GM10847 (cell line): ENCODE data around the gene CDH6.

Experiments used
- POLR2A ChIP-seq: IDR thresholded peaks from 2 replicates; pipeline ENCODE4 v1.6.1; 2011; ENCODE audit not compliant: insufficient read length; ENCODE audit errors: extremely low read depth

CDH6 gene

DNA sequence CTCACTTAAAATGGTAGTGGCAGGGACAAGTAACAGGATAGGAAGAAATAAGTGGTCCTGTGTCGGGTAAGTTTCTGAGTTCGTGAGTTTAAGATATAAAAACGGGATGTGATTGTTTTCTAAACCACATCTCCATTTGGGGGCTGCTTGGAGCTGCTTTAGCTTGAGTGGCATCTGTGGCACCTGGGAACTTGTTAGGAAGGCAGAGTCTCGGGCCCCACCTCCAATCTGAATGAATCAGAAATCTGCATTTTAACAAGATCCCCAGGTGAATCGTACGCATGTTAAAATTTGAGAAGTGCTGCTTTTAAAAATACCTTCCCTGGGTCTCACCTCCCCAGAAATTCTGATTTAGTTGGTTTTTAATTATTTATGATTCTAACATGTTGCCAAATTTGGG is 78.1 kb downstream of the CDH6 start:
- no peak for TF ChIP-seq POLR2A

DNA sequence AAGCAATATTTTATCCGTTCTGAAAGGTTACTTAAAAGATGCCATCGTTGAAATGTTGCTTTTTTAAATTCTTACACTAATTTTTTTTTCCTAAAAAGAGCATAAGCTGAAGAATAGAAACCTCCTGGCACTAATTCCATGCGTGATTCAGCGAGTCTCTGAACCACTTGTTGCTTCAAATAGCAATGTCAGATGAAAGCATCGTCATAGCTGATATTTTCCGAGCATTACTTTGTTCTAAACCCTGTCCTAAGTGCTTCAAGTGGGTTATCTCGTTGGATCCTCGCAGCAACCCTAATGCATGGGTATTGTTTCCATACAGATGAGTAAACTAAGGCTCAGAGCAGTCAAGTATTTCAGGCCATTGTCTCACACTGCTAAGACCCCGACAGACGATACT is 79.7 kb downstream of the CDH6 start:
- no peak for TF ChIP-seq POLR2A

DNA sequence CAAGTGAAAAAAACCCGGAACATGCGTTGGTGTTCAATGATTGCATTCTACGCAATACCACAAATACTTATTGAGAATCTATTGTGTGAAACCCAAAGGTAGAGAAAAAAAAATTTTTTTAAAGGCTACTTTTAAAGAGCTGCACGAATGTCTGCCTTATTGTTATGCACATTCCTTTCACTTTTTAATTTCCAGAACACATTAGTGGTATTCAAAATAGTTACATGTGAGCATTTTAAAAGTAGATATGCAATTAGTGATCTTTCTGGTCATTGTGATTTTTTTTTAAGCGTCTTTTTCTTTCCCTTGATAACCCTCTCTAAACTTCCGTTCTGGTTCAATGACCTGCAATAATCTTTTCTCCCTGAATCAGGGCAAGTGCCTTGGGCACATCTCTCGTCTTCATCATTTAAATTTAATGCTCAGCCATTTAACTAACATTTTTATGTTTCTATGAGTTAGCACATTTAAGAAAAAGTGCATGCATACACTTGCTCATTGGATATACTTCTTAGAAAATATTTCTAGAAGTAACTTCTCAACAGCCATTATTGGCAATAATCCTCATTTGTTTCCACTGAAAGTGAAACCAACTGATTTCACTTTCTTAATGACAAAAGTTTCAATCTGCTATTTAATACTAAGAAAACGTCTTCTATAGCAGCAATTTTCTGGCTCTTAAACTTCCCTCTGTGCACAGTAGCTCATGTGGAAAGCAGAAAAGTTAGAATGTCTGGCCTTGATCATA is 80.3 kb downstream of the CDH6 start:
- TF ChIP-seq POLR2A = no peak

DNA sequence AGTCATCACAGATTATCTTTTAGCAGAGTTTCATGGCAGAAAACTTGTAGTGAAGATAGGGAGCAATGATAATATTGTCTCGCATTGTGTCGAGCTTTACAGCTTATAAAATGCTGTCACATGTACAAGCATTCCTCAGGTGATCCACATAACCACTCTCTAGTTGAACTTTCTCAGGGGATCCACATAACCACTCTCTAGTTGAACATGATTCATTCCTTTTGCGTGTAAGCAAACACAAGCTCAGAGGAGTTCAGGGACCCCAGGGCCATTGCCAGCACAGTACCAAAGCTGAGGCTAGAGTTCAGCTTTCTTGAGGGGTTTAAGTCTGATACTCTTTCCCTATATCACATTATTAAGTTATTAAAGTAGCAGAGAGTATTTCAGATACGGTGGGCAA is 86.7 kb downstream of the CDH6 start:
- no peak for TF ChIP-seq POLR2A

DNA sequence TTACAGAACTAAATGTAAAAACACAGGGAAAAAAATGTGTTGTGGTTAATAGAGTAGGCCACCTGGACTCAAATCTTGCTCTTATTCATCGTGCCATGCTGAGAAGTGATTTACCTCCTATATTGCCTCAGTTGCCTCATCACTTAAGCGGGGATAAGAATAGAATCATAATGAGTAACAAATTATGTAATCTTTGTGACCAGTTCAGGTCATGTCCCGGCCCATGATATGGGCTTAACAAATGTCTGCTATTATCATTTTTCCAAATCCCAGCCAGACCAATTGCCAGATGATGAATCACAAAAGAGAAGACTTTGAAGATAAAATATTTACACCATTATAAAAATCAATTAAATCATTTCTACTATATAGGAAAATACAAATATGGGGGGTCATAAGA is 89.8 kb downstream of the CDH6 start:
- no peak for TF ChIP-seq POLR2A

DNA sequence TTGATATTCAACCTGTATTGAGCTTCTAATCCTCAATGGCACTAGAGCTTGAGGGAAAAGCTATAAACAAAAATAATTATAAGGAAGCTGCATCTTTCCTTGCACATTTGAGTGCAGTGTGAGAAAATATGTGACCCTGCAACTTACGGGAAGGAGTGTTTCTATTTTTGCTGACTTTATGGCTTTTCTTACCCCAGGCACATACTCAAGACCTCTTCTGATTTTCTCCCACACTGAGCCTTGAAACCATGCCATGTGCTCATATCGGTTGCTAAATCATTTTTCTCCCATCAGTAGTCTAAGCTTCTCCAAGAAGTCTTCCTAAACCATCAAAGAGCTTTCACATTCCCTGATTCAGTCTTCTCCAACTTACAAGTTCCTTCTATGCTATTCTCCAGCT is 91.5 kb downstream of the CDH6 start:
- no peak for TF ChIP-seq POLR2A

DNA sequence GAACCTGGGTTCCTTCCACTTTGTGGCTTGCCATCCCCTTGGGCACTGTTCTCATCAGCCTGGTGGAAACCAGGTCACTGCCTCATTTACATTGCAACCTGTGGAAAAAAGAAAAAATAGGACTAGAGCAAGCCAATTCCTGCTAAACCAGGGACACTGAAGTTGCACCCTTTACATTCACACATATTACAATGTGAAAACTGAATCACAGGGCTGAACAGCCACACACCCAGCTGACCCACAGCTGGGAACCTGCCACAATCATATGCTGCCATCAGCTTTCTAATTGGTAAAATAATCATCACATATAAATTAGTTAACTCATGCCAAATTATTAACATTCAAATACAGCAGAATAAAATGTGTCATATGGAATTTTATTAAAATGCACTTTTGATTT is 94.5 kb downstream of the CDH6 start:
- TF ChIP-seq POLR2A = no peak

DNA sequence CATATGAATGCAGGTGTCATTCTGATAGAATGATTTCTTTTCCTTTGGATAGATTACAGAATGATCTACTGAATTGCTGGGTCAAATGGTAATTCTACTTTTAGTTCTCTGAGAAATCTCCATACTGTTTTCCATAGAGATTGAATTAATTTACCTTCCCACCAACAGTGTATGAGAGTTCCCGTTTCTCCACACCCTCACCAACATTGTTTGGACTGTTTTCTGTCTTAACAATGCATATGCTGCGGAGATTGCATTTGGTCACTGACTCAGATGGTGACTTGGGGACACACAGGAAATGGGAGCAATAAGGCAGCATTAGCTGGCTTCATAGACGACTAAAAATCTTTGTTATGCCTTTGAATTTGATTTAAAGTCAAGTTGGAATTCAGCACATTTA is 95.9 kb downstream of the CDH6 start:
- no peak for TF ChIP-seq POLR2A

DNA sequence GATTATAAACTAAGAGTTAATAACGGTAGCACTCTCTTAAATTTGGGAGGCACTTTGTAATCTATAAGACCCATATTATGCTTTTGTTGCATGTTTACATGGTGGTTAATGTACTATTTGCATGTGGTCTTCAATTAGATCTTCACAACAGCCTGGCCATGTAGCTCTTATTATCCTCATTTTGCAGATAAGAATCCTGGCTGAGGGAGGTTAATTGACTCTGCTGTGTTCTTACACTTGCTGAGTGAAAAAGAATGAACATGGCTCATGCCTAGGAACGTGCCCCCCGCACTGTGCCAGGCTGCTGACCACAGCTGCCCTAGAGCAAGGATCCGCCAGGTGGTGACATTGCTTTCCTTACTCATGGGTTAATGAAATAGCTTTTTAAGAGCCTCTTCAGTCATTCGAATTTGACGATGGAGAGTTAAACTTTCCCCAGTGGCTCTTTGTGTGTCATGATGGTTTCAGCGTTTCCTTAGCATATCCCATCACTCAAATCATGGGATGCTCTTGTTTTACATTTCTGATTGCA is 97.9 kb downstream of the CDH6 start:
- TF ChIP-seq POLR2A = no peak

DNA sequence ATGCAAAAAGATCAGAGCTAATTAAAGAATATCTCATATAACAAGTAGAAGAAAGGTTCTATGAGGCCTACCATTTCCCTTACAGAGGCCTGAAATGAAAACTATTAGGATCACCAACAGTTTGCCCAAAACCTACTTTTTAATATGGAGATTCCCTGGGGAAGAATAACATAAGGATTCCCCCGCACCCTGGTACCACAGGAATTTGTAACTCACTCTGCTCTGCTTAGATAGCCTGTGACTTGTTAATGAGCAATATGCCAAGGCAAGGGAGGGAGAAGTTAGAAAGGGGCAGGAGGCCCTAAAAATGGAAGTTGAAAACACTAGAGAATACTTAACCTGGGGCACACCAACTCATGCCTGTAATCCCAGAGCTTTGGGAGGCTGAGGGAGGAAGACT is 107.0 kb downstream of the CDH6 start:
- no peak for TF ChIP-seq POLR2A

DNA sequence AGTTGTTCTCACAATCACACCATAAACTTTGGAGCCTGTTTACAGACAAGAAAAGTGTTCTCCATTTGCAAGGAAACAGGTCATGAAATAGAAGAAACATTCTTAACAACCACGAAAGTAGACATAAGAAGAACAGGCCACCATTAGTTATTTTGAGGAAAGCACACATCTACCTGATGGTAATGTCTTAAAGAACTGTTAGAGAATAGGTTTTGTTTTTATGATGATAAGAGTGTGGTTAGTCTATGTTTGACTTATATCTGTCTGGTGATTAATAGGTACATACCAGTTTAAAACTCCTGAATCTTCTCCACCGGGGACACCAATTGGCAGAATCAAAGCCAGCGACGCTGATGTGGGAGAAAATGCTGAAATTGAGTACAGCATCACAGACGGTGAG is 108.3 kb downstream of the CDH6 start:
- TF ChIP-seq POLR2A = no peak

DNA sequence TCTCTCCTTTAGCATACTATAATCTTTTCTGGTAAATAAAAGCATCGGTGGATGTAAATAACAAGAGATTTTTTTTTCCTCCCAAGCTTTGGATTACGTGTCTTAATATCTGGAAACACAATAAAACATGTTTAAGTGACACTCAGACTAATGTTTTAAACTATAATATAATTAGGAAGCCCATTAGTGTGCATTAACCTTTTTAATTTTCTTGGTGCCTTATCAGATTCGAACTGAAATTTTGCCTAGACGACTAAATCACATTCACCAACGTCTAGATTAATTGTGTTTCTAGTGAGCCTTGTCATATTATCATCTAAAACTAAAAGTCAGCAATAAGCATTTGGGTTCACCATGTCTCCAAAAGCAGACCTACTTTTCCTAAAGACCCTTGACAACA is 110.2 kb downstream of the CDH6 start:
- TF ChIP-seq POLR2A = no peak

DNA sequence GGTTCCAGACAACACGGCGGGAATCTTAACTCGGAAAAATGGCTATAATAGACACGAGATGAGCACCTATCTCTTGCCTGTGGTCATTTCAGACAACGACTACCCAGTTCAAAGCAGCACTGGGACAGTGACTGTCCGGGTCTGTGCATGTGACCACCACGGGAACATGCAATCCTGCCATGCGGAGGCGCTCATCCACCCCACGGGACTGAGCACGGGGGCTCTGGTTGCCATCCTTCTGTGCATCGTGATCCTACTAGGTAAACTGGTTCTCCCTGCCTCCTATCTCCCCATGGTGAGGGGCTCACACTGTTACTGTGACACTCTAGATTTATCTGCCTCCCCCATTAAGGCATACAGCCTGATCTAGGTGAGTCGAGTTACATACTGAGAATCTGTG is 124.2 kb downstream of the CDH6 start:
- TF ChIP-seq POLR2A = no peak

DNA sequence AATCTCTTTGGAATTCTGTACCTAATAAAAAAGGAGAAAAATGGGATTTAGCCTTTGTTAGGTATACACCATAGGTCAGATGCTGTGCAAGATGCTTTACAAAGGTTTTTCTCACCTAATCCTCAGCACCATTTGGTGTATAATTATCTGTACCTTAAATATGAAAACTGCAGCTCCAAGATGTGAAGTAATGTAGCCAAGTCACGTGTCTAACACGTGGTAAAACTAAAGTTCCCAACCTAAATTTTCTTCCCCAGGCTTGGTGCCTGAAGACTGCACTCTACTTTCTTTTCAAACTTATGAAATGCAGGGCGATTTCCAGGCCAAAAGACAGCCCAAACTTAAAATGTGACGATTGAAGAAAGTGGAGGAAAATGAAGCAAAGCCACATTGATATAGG is 125.8 kb downstream of the CDH6 start:
- TF ChIP-seq POLR2A = no peak

DNA sequence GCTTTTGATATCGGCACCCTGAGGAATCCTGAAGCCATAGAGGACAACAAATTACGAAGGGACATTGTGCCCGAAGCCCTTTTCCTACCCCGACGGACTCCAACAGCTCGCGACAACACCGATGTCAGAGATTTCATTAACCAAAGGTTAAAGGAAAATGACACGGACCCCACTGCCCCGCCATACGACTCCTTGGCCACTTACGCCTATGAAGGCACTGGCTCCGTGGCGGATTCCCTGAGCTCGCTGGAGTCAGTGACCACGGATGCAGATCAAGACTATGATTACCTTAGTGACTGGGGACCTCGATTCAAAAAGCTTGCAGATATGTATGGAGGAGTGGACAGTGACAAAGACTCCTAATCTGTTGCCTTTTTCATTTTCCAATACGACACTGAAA is 129.5 kb downstream of the CDH6 start:
- TF ChIP-seq POLR2A = no peak

DNA sequence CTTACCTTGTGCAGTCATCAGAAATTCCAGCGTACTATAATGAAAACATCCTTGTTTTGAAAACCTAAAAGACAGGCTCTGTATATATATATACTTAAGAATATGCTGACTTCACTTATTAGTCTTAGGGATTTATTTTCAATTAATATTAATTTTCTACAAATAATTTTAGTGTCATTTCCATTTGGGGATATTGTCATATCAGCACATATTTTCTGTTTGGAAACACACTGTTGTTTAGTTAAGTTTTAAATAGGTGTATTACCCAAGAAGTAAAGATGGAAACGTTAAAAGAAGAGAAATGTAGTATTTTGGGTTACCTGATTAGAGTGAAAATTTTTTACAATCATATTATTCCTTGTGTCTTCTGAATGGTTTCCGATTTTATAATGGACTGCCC is 131.4 kb downstream of the CDH6 start:
- no peak for TF ChIP-seq POLR2A

DNA sequence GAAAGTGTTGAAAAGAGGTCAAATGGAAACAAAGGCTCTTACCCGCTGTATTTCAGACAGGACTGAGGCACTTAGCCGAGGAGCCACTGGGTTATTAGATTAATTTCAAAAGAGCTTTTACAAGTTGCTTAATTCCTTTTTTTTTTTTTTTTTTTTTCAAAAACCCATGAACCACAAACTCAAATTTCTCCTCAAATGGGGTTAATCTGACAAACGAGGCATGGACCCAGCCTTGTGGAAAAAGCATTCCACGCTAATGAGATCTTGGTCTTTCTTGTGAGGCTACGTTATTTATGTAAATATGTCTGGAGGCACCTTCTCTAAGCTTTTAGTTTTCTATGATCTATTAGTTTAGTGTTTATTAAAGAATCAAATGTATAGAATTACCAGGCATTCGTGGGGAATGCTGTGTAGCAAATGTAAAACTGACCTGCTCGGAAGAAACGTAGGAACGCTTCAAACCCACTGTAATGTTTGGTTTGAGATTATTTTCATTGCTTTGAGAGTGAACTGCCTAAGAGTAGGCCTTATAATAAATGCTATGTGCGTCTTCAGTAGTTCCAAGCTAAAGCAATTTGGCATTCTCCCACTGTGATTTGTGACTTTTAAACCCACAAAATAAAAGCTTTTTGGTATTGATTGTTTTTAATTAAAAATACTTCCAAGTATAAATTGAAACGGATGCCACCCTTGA is 134.7 kb downstream of the CDH6 start:
- no peak for TF ChIP-seq POLR2A
